H1 (cell line): ENCODE data around the gene FHDC1.

ENCODE experiments used
- CTCF ChIP-seq, 3 experiments: IDR thresholded peaks; 1 replicate in 2 of 3; 2 replicates in 1 of 3; pipeline versions ENCODE4 v1.5.1 to v1.6.1; 2011; ENCODE audit warnings: low read length in 3 of 3, mild to moderate bottlenecking in 3 of 3, inconsistent platforms in 2 of 3, low read depth in 1 of 3, moderate library complexity in 1 of 3; ENCODE audit not compliant: insufficient read depth in 1 of 3; ENCODE audit errors: control extremely low read depth in 1 of 3
- EP300 ChIP-seq, 2 experiments: IDR thresholded peaks; 1 replicate in 1 of 2; 2 replicates in 1 of 2; pipeline ENCODE4 v1.6.1; 2011 to 2012; ENCODE audit warnings: low read depth in 2 of 2, low read length in 2 of 2, mild to moderate bottlenecking in 2 of 2, borderline replicate concordance in 1 of 2, inconsistent platforms in 1 of 2, moderate library complexity in 1 of 2
- GABPA ChIP-seq: IDR thresholded peaks from 2 replicates; pipeline ENCODE4 v1.6.1; 2011; ENCODE audit warnings: mild to moderate bottlenecking, low read length, moderate library complexity, borderline replicate concordance; ENCODE audit not compliant: insufficient read depth
- JUND ChIP-seq: IDR thresholded peaks from 2 replicates; pipeline ENCODE4 v1.6.1; 2011; ENCODE audit warnings: mild to moderate bottlenecking, improper control_type of control experiment, low read length
- POLR2A ChIP-seq, 2 experiments: IDR thresholded peaks; 1 replicate in 1 of 2; 2 replicates in 1 of 2; pipeline ENCODE4 v1.6.1; 2011; ENCODE audit warnings: low read depth in 2 of 2, low read length in 2 of 2, mild to moderate bottlenecking in 2 of 2; ENCODE audit errors: control extremely low read depth in 1 of 2
- POLR2AphosphoS5 ChIP-seq: IDR thresholded peaks from 2 replicates; pipeline ENCODE4 v1.6.1; 2011; ENCODE audit warnings: low read depth, low read length
- RBBP5 ChIP-seq: IDR thresholded peaks from 2 replicates; pipeline ENCODE4 v1.7.1; 2012; ENCODE audit warnings: low read depth, mild to moderate bottlenecking, inconsistent platforms, low read length, moderate library complexity, borderline replicate concordance
- SIN3A ChIP-seq, 2 experiments: IDR thresholded peaks in 1 of 2; conservative IDR thresholded peaks in 1 of 2; 2 replicates each; pipeline ENCODE4 v1.6.1; 2011 to 2012; ENCODE audit warnings: low read length in 2 of 2, improper control_type of control experiment in 1 of 2, low read depth in 1 of 2, mild to moderate bottlenecking in 1 of 2
- TAF7 ChIP-seq: optimal IDR thresholded peaks from 2 replicates; pipeline ENCODE3; 2011; ENCODE audit warnings: low read depth, mild to moderate bottlenecking, inconsistent platforms, low read length, moderate library complexity, borderline replicate concordance
- USF2 ChIP-seq: IDR thresholded peaks from 2 replicates; pipeline ENCODE4 v1.6.1; 2011; ENCODE audit warnings: low read length, improper control_type of control experiment

DNA sequence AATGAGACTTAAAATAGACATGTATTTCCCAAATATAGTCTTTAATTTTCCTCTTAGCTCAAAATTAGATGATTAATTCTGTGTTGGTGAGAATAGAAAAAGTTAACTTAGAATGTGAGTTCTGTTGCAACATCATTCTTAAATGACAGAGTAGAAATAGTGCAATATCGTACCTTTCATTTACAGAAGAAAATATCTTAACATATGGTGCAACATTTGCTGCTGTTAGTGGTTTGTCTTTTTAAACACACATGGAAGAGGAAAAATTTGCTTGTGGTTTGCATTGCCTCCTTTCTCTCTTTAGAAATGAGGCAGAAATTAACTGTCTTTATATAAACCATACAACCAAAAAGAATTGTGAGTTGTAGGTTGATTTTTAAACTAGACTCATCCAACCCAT is 39.3 kb upstream of the FHDC1 start:
- TF ChIP-seq SIN3A (conservative IDR thresholded peaks at IDR 0.05 in 1 of 2, IDR thresholded peaks at IDR 0.05 in 1 of 2; ENCODE audit: low read depth in 1 of 2, low read length in 2 of 2), result no peak
- no peak for TF ChIP-seq TAF7
- no peak for TF ChIP-seq RBBP5
- no peak for TF ChIP-seq POLR2AphosphoS5
- no peak for TF ChIP-seq CTCF (IDR thresholded peaks at IDR 0.05; ENCODE audit: control extremely low read depth in 1 of 3, insufficient read depth in 1 of 3, low read depth in 1 of 3, low read length in 3 of 3)
- no peak for TF ChIP-seq EP300 (IDR thresholded peaks at IDR 0.05; ENCODE audit: borderline replicate concordance in 1 of 2, low read depth in 2 of 2, low read length in 2 of 2)
- TF ChIP-seq POLR2A (IDR thresholded peaks at IDR 0.05; ENCODE audit: control extremely low read depth in 1 of 2, low read depth in 2 of 2, low read length in 2 of 2), result no peak
- TF ChIP-seq USF2, result no peak
- TF ChIP-seq JUND, result no peak
- no peak for TF ChIP-seq GABPA
